Mucosa of descending colon (tissue), 3 donors: ENCODE results near the gene ARMH2. TPM values are rescaled to one million over a fixed set of nuclear protein-coding genes. Genes with fewer than 3 reads are reported as not detected.

ENCODE experiments used
- ATAC-seq: fragments of 200-7000 bp; cut with Tn5 transposase; one replicate; pipeline ENCODE4 v1.9.1; 2020; ENCODE audit warnings: mild to moderate bottlenecking, moderate library complexity
- DNase-seq, 3 donors: peaks; one replicate each; pipeline ENCODE4 v3.0.0-alpha.2; 2020
- H3K36me3 ChIP-seq: fragments of 200-600 bp; one replicate; pipeline ENCODE4 v1.8.0; 2021; ENCODE audit warnings: low read depth, mild to moderate bottlenecking
- H3K4me1 ChIP-seq: fragments of 200-600 bp; one replicate; pipeline ENCODE4 v1.8.0; 2021; ENCODE audit warnings: low read depth, mild to moderate bottlenecking
- H3K4me3 ChIP-seq: fragments of 200-600 bp; one replicate; pipeline ENCODE4 v1.8.0; 2021; ENCODE audit warnings: mild to moderate bottlenecking
- H3K9me3 ChIP-seq: fragments of 200-600 bp; one replicate; pipeline ENCODE4 v1.8.0; 2021; ENCODE audit warnings: mild to moderate bottlenecking
- CTCF ChIP-seq: fragments of 200-600 bp; IDR thresholded peaks from one replicate; pipeline ENCODE4 v1.8.0; 2022; ENCODE audit warnings: antibody characterized with exemption, mild to moderate bottlenecking
- intact Hi-C, 2 donors: fragments of 100-400 bp; cut with DNase I in 1 of 2; cut with micrococcal nuclease in 1 of 2; formaldehyde crosslinking; loops; one replicate each; pipeline versions ENCODE4 v1.11.0 to v1.11.1; 2022; cut with DNase I, micrococcal nuclease
- total RNA-seq, 3 donors: library from RNA; stranded (reverse); fragmentation: NEBNext Ultra II Directional in 2 of 3; extraction: Animal tissue kit (Norgen Biotek cat#: 25700) in 2 of 3; gene quantifications; one replicate each; pipeline versions ENCODE4 v1.2.1 to v1.2.4, GENCODE V29; 2021 to 2023
- donor health status: DM: no; HTN: no; CAD: no; lungs with moderate emphysema.
- donor health status: DM: no; HTN: no; CAD: no.
- donor health status: DM: no; HTN: yes; CAD: no.

ARMH2 gene
- total RNA-seq, 3 donors from 2014 or later = not detected

DNA sequence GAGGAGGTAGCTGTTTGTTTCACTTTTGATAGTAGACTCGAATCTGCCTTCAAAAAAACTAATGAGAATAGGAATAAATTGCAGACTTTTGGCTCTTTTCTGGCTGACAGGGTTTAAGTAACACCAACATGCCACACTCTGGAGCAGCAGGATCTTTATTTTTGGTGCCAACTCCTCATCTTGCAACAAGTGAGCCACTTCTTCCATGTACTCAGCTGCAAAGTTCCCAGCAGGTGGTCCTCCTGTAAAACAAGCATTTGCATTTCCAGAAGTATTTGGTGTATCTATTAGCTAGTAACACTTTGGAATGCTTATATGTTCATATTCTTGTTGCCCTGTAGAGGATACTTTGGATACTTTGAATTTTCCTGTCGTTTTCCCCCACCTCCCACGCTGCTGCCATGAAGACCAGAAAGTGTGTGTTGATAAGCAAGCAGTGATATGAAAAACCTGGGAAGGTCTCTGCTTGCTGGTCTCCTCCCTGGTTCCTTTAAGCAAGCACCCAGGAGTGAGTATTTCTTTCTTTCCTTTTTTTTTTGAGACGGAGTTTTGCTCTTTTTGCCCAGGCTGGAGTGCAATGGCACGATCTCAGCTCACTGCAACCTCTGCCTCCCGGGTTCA, 1.0 kb downstream of the ARMH2 start:
- DNase-seq (no peak), ATAC-seq (no peak)
- Histone ChIP-seq H3K9me3 (no peaks in the 10 kb centered on the region), H3K36me3 (no peaks in the 10 kb centered on the region), H3K4me1 (no peaks in the 10 kb centered on the region), H3K4me3 (no peak overlapping the region)
- TF ChIP-seq CTCF = no peak
- intact Hi-C loops = no loop called here

DNA sequence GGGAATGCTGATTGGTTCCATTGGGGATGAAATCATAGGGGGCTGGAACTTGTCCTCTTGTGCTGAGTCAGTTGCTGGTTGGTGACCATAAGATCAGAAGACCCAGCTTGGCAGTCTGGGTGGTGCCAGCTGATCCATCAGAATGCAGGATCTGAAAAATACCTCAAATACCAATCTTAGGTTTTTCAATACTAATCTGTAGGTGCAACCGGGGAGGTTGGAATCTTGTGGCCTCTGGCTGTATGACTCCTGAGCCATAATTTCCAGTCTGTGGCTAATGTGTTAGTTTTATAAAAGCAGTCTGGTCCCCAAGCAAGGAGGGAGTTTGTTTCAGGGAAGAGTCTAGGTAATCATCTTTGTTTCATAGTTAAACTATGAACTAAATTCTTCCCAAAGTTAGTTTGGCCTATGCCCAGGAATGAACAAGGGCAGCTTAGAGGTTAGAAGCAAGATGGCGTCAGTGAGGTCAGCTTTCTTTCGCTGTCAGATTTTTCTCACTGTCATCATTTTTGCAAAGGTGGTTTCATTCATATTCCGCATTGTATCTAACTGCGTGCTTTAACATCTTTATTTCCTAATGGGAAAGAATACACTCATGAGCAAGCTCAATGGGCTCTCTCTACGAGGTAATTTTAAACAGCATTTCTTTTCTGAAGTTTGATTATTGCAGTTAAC, 2.0 kb downstream of the ARMH2 start:
- ATAC-seq = no peak
- intact Hi-C loops = no loop called here
- Histone ChIP-seq H3K9me3 (no peaks in the 10 kb centered on the region), H3K36me3 (no peaks in the 10 kb centered on the region), H3K4me3 (no peak overlapping the region), H3K4me1 (no peaks in the 10 kb centered on the region)
- no peak for TF ChIP-seq CTCF
- no peak for DNase-seq

GRCh38 chr6:24795106-24795505, 3.6 kb downstream of the ARMH2 start:
- intact Hi-C loops = no loop called here
- no peak for TF ChIP-seq CTCF
- Histone ChIP-seq H3K4me3 (no peak overlapping the region), H3K36me3 (no peaks in the 10 kb centered on the region), H3K9me3 (no peaks in the 10 kb centered on the region), H3K4me1 (no peaks in the 10 kb centered on the region)
- no peak for DNase-seq
- ATAC-seq = no peak

GRCh38 chr6:24788031-24788665, 10.6 kb downstream of the ARMH2 start:
- Histone ChIP-seq H3K4me3 (no peak overlapping the region), H3K36me3 (no peaks in the 10 kb centered on the region), H3K4me1 (no peaks in the 10 kb centered on the region), H3K9me3 (no peaks in the 10 kb centered on the region)
- ATAC-seq (no peak), DNase-seq (no peak)
- intact Hi-C loops = no loop called here
- TF ChIP-seq CTCF = no peak

- Histone ChIP-seq H3K36me3 (no peaks in the 10 kb centered on the region), H3K4me1 (peaks cover 16% of the 10 kb centered on the region), H3K9me3 (no peaks in the 10 kb centered on the region), H3K4me3 (no peak overlapping the region)
- DNase-seq (no peak), ATAC-seq (no peak)
- no peak for TF ChIP-seq CTCF
- intact Hi-C loops = no loop called here
These were observed 18.5 kb downstream of the ARMH2 start for GRCh38 chr6:24780206-24780605.
